OCI-LY1 (cell line): ENCODE data around the gene SYT2.

Source experiments
- H2AFZ ChIP-seq: fragments of 200-600 bp; sonication (generic), shearing (Covaris generic); 2 replicates; pipeline ENCODE4 v1.6.0; 2014; ENCODE audit warnings: antibody characterized with exemption, mild to moderate bottlenecking, low read length
- H3F3A ChIP-seq: fragments of 200-600 bp; sonication (generic), shearing (Covaris generic); 2 replicates; pipeline ENCODE4 v1.6.0; 2014; ENCODE audit warnings: mild to moderate bottlenecking, antibody characterized with exemption, low read length, moderate library complexity; ENCODE audit not compliant: insufficient read depth
- H3K27ac ChIP-seq: fragments of 200-600 bp; sonication (generic); 2 replicates; pipeline ENCODE4 v1.5.1; 2014; ENCODE audit warnings: low read length, mixed run types, mild to moderate bottlenecking, low read depth; ENCODE audit not compliant: poor library complexity, severe bottlenecking
- H3K27me3 ChIP-seq: fragments of 200-600 bp; sonication (generic); 2 replicates; pipeline ENCODE4 v1.6.0; 2014; ENCODE audit warnings: antibody characterized with exemption, mild to moderate bottlenecking, low read length, moderate library complexity; ENCODE audit not compliant: insufficient read depth
- H3K36me3 ChIP-seq: fragments of 200-600 bp; sonication (generic); 2 replicates; pipeline ENCODE4 v1.6.1; 2014; ENCODE audit warnings: mild to moderate bottlenecking, antibody characterized with exemption, low read length, moderate library complexity, mixed read lengths; ENCODE audit not compliant: insufficient read depth
- H3K4me1 ChIP-seq: fragments of 200-600 bp; sonication (generic); 2 replicates; pipeline ENCODE4 v1.5.1; 2014; ENCODE audit warnings: mild to moderate bottlenecking, low read length, moderate library complexity; ENCODE audit not compliant: insufficient read depth, severe bottlenecking
- H3K4me2 ChIP-seq: fragments of 200-600 bp; sonication (generic), shearing (Covaris generic); 2 replicates; pipeline ENCODE4 v1.6.1; 2014; ENCODE audit warnings: low read length
- H3K4me3 ChIP-seq: fragments of 200-600 bp; sonication (generic); 2 replicates; pipeline ENCODE4 v1.5.1; 2014; ENCODE audit warnings: low read length, low read depth, mild to moderate bottlenecking, mixed read lengths; ENCODE audit not compliant: poor library complexity, severe bottlenecking
- H3K79me2 ChIP-seq: fragments of 200-600 bp; shearing (Covaris generic); 2 replicates; pipeline ENCODE4 v1.6.1; 2016; ENCODE audit warnings: mixed run types, low read length, mixed read lengths; ENCODE audit not compliant: insufficient read depth
- H3K9ac ChIP-seq: fragments of 200-600 bp; sonication (generic), shearing (Covaris generic); 2 replicates; pipeline ENCODE4 v1.6.1; 2014; ENCODE audit warnings: mild to moderate bottlenecking, low read length, mixed read lengths
- H3K9me2 ChIP-seq: fragments of 200-600 bp; sonication (generic), shearing (Covaris generic); 2 replicates; pipeline ENCODE4 v1.6.1; 2014; ENCODE audit warnings: low read depth, mild to moderate bottlenecking, low read length, mixed read lengths
- H3K9me3 ChIP-seq: fragments of 200-600 bp; shearing (Covaris generic); 2 replicates; pipeline ENCODE4 v1.6.1; 2014; ENCODE audit warnings: low read length, mixed read lengths
- H4K20me1 ChIP-seq: fragments of 200-600 bp; sonication (generic), shearing (Covaris generic); 2 replicates; pipeline ENCODE4 v1.6.0; 2016; ENCODE audit warnings: mild to moderate bottlenecking, low read length; ENCODE audit not compliant: insufficient read depth
- CTCF ChIP-seq: fragments of 200-600 bp; sonication (generic), shearing (Covaris generic); IDR thresholded peaks from 2 replicates; pipeline ENCODE4 v1.5.1; 2017; ENCODE audit warnings: mild to moderate bottlenecking, antibody characterized with exemption, low read length, moderate library complexity, mixed read lengths
- EZH2 ChIP-seq: fragments of 200-600 bp; sonication (generic), shearing (Covaris generic); IDR thresholded peaks from 2 replicates; pipeline ENCODE4 v1.8.0; 2017; ENCODE audit warnings: borderline replicate concordance, mixed run types, mild to moderate bottlenecking, antibody characterized with exemption, low read length, moderate library complexity, mixed read lengths

The SYT2 gene

GRCh38 chr1:202643397-202644218, 66.6 kb downstream of the SYT2 start:
- Histone ChIP-seq H2AFZ (no peak overlapping the region), H4K20me1 (no peaks in the 10 kb centered on the region), H3K4me1 (no peaks in the 10 kb centered on the region), H3K4me3 (no peak overlapping the region), H3K79me2 (no peaks in the 10 kb centered on the region), H3K9me2 (no peaks in the 10 kb centered on the region), H3K9me3 (no peaks in the 10 kb centered on the region), H3K4me2 (no peak overlapping the region), H3K27me3 (no peaks in the 10 kb centered on the region; the same call in 1 of the 2 replicates), H3K9ac (no peak overlapping the region), H3K27ac (no peak overlapping the region), H3K36me3 (no peaks in the 10 kb centered on the region), H3F3A (no peaks in the 10 kb centered on the region)
- TF ChIP-seq CTCF (no peak), EZH2 (no peak)

- Histone ChIP-seq H3K4me3 (no peak overlapping the region), H3K4me1 (no peaks in the 10 kb centered on the region), H3K9me3 (no peaks in the 10 kb centered on the region), H3K9me2 (no peaks in the 10 kb centered on the region), H4K20me1 (no peaks in the 10 kb centered on the region), H3K36me3 (no peaks in the 10 kb centered on the region), H3K4me2 (no peak overlapping the region), H3K27me3 (no peaks in the 10 kb centered on the region; the same call in 1 of the 2 replicates), H3F3A (no peaks in the 10 kb centered on the region), H3K27ac (no peak overlapping the region), H3K79me2 (no peaks in the 10 kb centered on the region), H3K9ac (no peak overlapping the region), H2AFZ (no peak overlapping the region)
- TF ChIP-seq CTCF, result no peak
- TF ChIP-seq EZH2, result no peak
Measured at GRCh38 chr1:202642619-202643291, 67.5 kb downstream of the SYT2 start.

GRCh38 chr1:202642212-202642611, 68.0 kb downstream of the SYT2 start:
- Histone ChIP-seq H3K27ac (no peak overlapping the region), H3K4me3 (no peak overlapping the region), H3K79me2 (no peaks in the 10 kb centered on the region), H3K9me2 (no peaks in the 10 kb centered on the region), H3K9me3 (no peaks in the 10 kb centered on the region), H3K4me1 (no peaks in the 10 kb centered on the region), H3K4me2 (no peak overlapping the region), H3K36me3 (no peaks in the 10 kb centered on the region), H3F3A (no peaks in the 10 kb centered on the region), H4K20me1 (no peaks in the 10 kb centered on the region), H3K9ac (no peak overlapping the region), H3K27me3 (no peaks in the 10 kb centered on the region; the same call in 1 of the 2 replicates), H2AFZ (no peak overlapping the region)
- TF ChIP-seq EZH2 (no peak), CTCF (no peak)
